Endothelial cell of umbilical vein (primary cell): Measurements from ENCODE around the gene GAS5. TPM values are rescaled to one million over a fixed set of nuclear protein-coding genes. Genes with fewer than 3 reads are reported as not detected.

Experiments
- BruUV-seq: library from RNA; stranded (reverse); fragments of 400-500 nt; replicated peaks from 2 replicates; lab custom pipeline; 2021; lab: Mats Ljungman, UMichigan
- CTCF ChIA-PET: fragments of 300-600, 350-600 bp; sonication (Branson Sonifier 250); formaldehyde crosslinking; loops from one replicate; lab custom pipeline; 2021; ENCODE audit warnings: antibody characterized with exemption, inconsistent platforms; lab: Charles Lee
- POLR2A ChIA-PET: fragments of 300-600, 350-600 bp; sonication (Branson Sonifier 250); formaldehyde crosslinking; loops from one replicate; lab custom pipeline; 2021; ENCODE audit warnings: antibody characterized with exemption, inconsistent platforms; lab: Charles Lee
- DNase-seq: peaks from one replicate; pipeline ENCODE4 v3.0.0-alpha.2; 2011; ENCODE audit warnings: low read depth, low spot score
- FAIRE-seq: peaks from 2 replicates; lab custom pipeline; 2011; peaks lifted over from hg19 to GRCh38; lab: Jason Lieb, UNC
- H2AFZ ChIP-seq: 2 replicates; pipeline ENCODE4 v1.6.0; 2012; ENCODE audit warnings: low read depth, low read length, control low read depth, inconsistent platforms
- H3K27ac ChIP-seq: 2 replicates; pipeline ENCODE4 v1.5.1; 2011; ENCODE audit warnings: low read depth, mild to moderate bottlenecking, control low read depth, low read length, moderate library complexity; ENCODE audit not compliant: insufficient read depth
- H3K27me3 ChIP-seq, 2 experiments: 2 replicates each; pipeline versions ENCODE4 v1.6.0 to v1.6.1; 2011; ENCODE audit warnings: low read length in 2 of 2, mixed read lengths in 1 of 2; ENCODE audit not compliant: control insufficient read depth in 2 of 2, insufficient read depth in 2 of 2
- H3K36me3 ChIP-seq, 2 experiments: 2 replicates in 1 of 2; 3 replicates in 1 of 2; pipeline ENCODE4 v1.5.1; 2011; ENCODE audit warnings: low read length in 2 of 2, mild to moderate bottlenecking in 1 of 2, moderate library complexity in 1 of 2; ENCODE audit not compliant: control insufficient read depth in 2 of 2, insufficient read depth in 2 of 2; ENCODE audit errors: extremely low read depth in 1 of 2
- H3K4me1 ChIP-seq: 3 replicates; pipeline ENCODE4 v1.5.1; 2011; ENCODE audit warnings: mild to moderate bottlenecking, low read length; ENCODE audit not compliant: control insufficient read depth, insufficient read depth; ENCODE audit errors: extremely low read depth
- H3K4me2 ChIP-seq: 2 replicates; pipeline ENCODE4 v1.6.1; 2011; ENCODE audit warnings: low read length, control low read depth, mixed read lengths; ENCODE audit not compliant: insufficient read depth
- H3K4me3 ChIP-seq, 3 experiments: fragments of 200-600 bp in 1 of 3; sonication (generic), shearing (Covaris generic) in 1 of 3; replicated peaks in 1 of 3; 2 replicates each; pipeline ENCODE4 v1.5.1; 2011 to 2016; ENCODE audit warnings: control low read depth in 3 of 3, low read length in 3 of 3, mild to moderate bottlenecking in 2 of 3, inconsistent platforms in 1 of 3, low read depth in 1 of 3, moderate library complexity in 1 of 3; ENCODE audit not compliant: insufficient read depth in 1 of 3
- H3K79me2 ChIP-seq: 2 replicates; pipeline ENCODE4 v1.6.0; 2012; ENCODE audit warnings: low read length, inconsistent platforms; ENCODE audit not compliant: control insufficient read depth, insufficient read depth
- H3K9ac ChIP-seq: replicated peaks from 2 replicates; pipeline ENCODE3; 2011; ENCODE audit warnings: low read length, control low read depth; ENCODE audit not compliant: insufficient read depth; ENCODE audit errors: extremely low read depth
- H3K9me1 ChIP-seq: replicated peaks from 3 replicates; pipeline ENCODE4 v1.6.0; 2011; ENCODE audit warnings: mild to moderate bottlenecking, low read length; ENCODE audit not compliant: control insufficient read depth, insufficient read depth; ENCODE audit errors: extremely low read depth
- H3K9me3 ChIP-seq: replicated peaks from 2 replicates; pipeline ENCODE4 v1.5.1; 2012; ENCODE audit warnings: low read length, inconsistent platforms; ENCODE audit not compliant: control insufficient read depth, insufficient read depth
- H4K20me1 ChIP-seq: replicated peaks from 2 replicates; pipeline ENCODE3; 2011; ENCODE audit warnings: mild to moderate bottlenecking, low read length; ENCODE audit not compliant: control insufficient read depth, insufficient read depth; ENCODE audit errors: extremely low read depth
- EZH2 ChIP-seq: IDR thresholded peaks from 2 replicates; pipeline ENCODE4 v1.6.1; 2012; ENCODE audit warnings: borderline replicate concordance, low read depth, mild to moderate bottlenecking, moderate library complexity, low read length, inconsistent platforms; ENCODE audit not compliant: severe bottlenecking
- FOS ChIP-seq: IDR thresholded peaks from 2 replicates; pipeline ENCODE4 v1.6.1; 2011; ENCODE audit warnings: mild to moderate bottlenecking, low read length, moderate library complexity, borderline replicate concordance; ENCODE audit not compliant: insufficient read depth
- GATA2 ChIP-seq: IDR thresholded peaks from 2 replicates; pipeline ENCODE4 v1.7.0; 2011; ENCODE audit warnings: low read depth, mild to moderate bottlenecking, moderate library complexity, mixed read lengths, low read length; ENCODE audit not compliant: insufficient read length, insufficient read depth
- JUN ChIP-seq: IDR thresholded peaks from 2 replicates; pipeline ENCODE4 v1.6.1; 2011; ENCODE audit warnings: borderline replicate concordance, low read depth; ENCODE audit not compliant: insufficient read length, insufficient read depth
- MYC ChIP-seq: IDR thresholded peaks from one replicate; pipeline ENCODE4 v1.6.1; 2011; ENCODE audit warnings: mild to moderate bottlenecking, low read depth, low read length
- POLR2A ChIP-seq: IDR thresholded peaks from 2 replicates; pipeline ENCODE4 v1.6.1; 2012; ENCODE audit warnings: low read depth, mild to moderate bottlenecking, control low read depth, low read length
- POLR2AphosphoS5 ChIP-seq: IDR thresholded peaks from 2 replicates; pipeline ENCODE4 v1.6.1; 2012; ENCODE audit warnings: low read depth, mild to moderate bottlenecking, control low read depth, low read length, moderate library complexity; ENCODE audit not compliant: insufficient read depth
- dilution Hi-C: fragments of 300-500 bp; cut with MboI; formaldehyde crosslinking; loops from one replicate; pipeline ENCODE4 v1.15.0; 2019; ENCODE audit warnings: low sequenced_read_pairs; ENCODE audit not compliant: extremely low pct_ligation_motif_present
- intact Hi-C: fragments of 100-400 bp; cut with micrococcal nuclease; formaldehyde crosslinking; loops from one replicate; pipeline ENCODE4 v1.10.0; 2022
- polyA plus RNA-seq, 4 experiments: library from polyadenylated mRNA; depleted of rRNA in 3 of 4; stranded (reverse) in 3 of 4; unstranded in 1 of 4; fragments of >200 nt; gene quantifications; 2 replicates each; pipeline versions ENCODE4 v1.2.1 to v1.2.3, GENCODE V29; 2011 to 2012; ENCODE audit warnings: missing spikeins in 1 of 4
- total RNA-seq: library from RNA; stranded (reverse); gene quantifications from 2 replicates; pipeline ENCODE4 v1.2.3, GENCODE V29; 2021
- TF ChIP-seq, protein P1 (sequence below): IDR thresholded peaks from 2 replicates; pipeline ENCODE4 v1.6.1; 2011; ENCODE audit not compliant: insufficient read depth, insufficient read length
- TF ChIP-seq, protein P2 (sequence below), 2 donors: IDR thresholded peaks; 1 replicate in 1 of 2; 2 replicates in 1 of 2; pipeline ENCODE4 v1.5.1; 2011; ENCODE audit warnings: low read length in 2 of 2, mild to moderate bottlenecking in 2 of 2, moderate library complexity in 2 of 2, control low read depth in 1 of 2, inconsistent platforms in 1 of 2, low read depth in 1 of 2; ENCODE audit not compliant: insufficient read depth in 1 of 2; ENCODE audit errors: extremely low read depth in 1 of 2

The GAS5 gene
- total and polyA plus RNA-seq, 2 donors (not counting 3 experiments of a cell fraction or from before 2014, with no cell fraction given): 343 to 492 TPM

DNA sequence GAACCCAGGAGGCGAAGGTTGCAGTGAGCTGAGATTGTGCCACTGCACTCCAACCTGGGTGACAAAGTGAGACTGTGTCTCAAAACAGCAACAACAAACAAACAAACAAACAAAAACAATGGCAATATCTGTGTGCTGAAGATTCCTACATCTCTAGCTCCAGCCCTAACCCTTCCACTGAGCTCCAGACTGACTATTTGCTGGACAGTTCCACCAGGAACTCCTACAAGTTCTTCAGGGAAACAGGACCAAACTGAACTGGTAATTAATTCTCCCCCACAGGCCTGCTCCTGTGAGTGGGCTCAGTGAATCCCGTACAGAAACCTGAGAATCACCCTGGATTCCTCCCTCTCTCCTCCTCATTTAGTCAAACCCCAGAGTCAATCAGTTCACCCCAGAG lies 47.8 kb upstream of the GAS5 start:
- H2AFZ ChIP-seq: no peak overlapping the region
- BruUV-seq: no TSS peak
- DNase-seq: no peak
- intact Hi-C loops: loop anchor here (2.0 kb wide), 2 partner anchors 45 to 485 kb away; no protein-coding TSS in a partner anchor
- no peak for FAIRE-seq
- dilution Hi-C loops: no loop called here
- H3K9me3 ChIP-seq: no peaks in the 10 kb centered on the region
- ChIA-PET CTCF (interaction anchor here (0.7 to 2.0 kb wide), 6 partner anchors 10 to 107 kb away, joined by 3 to 5 read pairs (median 4); partner anchors contain the start of gene RC3H1), POLR2A (no interaction called here)
- H3K9ac ChIP-seq: no peak overlapping the region
- no peak overlapping the region for H3K4me2 ChIP-seq
- no peak overlapping the region for H3K4me3 ChIP-seq
- no peak overlapping the region for H3K27ac ChIP-seq
- H3K9me1 ChIP-seq: no peaks in the 10 kb centered on the region
- no peaks in the 10 kb centered on the region for H3K4me1 ChIP-seq
- TF ChIP-seq, protein P1, sequence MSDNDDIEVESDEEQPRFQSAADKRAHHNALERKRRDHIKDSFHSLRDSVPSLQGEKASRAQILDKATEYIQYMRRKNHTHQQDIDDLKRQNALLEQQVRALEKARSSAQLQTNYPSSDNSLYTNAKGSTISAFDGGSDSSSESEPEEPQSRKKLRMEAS: no peak
- TF ChIP-seq JUN (no peak), EZH2 (no peak), FOS (no peak), POLR2A (no peak), MYC (no peak), POLR2AphosphoS5 (no peak)
- H3K79me2 ChIP-seq: no peaks in the 10 kb centered on the region
- H4K20me1 ChIP-seq: no peaks in the 10 kb centered on the region
- H3K36me3 ChIP-seq: no peaks in the 10 kb centered on the region
- H3K27me3 ChIP-seq: no peaks in the 10 kb centered on the region

DNA sequence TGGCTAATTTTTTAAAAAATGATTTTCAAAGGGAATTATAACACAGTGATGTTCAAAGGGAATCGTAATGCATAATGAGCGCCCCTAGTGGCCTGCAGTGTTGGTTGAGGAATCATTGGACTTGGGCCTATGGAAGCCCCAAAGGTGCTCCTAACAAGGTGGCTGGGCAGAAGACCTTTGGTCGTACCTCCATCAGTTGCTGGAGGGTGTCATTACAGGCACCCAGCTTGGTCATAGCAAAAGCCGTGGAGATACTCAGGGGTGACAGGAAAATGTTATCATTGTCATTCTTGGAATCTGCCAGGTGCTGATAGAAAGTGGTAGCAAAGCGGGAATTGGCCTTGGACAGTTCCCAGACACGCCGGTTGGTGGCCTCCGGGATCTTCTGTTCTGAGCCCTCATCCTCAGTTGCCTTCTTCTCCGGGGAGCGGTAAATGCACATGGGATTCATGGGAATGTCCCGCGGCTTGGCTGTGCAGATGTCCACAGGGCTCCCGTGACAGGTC lies 46.6 kb upstream of the GAS5 start:
- CTCF ChIA-PET: interaction anchor here (1.5 to 2.0 kb wide), 2 partner anchors 12 to 65 kb away, joined by 4 to 5 read pairs; no protein-coding TSS in a partner anchor
- dilution Hi-C loops: no loop called here
- Histone ChIP-seq H3K27ac (no peak overlapping the region), H3K9ac (no peak overlapping the region), H3K4me3 (no peak overlapping the region), H3K36me3 (no peaks in the 10 kb centered on the region), H3K4me1 (no peaks in the 10 kb centered on the region), H3K4me2 (no peak overlapping the region), H3K9me1 (no peaks in the 10 kb centered on the region), H3K9me3 (no peaks in the 10 kb centered on the region), H2AFZ (no peak overlapping the region), H3K27me3 (no peaks in the 10 kb centered on the region), H3K79me2 (no peaks in the 10 kb centered on the region), H4K20me1 (no peaks in the 10 kb centered on the region)
- peak; percentile 39 for DNase-seq
- intact Hi-C loops: loop anchor here (2.0 kb wide), 2 partner anchors 44 to 484 kb away; no protein-coding TSS in a partner anchor
- POLR2A ChIA-PET: interaction anchor here (0.7 kb wide), 1 partner anchor 43 kb away, joined by 4 read pairs; no protein-coding TSS in a partner anchor
- no peak for FAIRE-seq
- TF ChIP-seq, protein P2, sequence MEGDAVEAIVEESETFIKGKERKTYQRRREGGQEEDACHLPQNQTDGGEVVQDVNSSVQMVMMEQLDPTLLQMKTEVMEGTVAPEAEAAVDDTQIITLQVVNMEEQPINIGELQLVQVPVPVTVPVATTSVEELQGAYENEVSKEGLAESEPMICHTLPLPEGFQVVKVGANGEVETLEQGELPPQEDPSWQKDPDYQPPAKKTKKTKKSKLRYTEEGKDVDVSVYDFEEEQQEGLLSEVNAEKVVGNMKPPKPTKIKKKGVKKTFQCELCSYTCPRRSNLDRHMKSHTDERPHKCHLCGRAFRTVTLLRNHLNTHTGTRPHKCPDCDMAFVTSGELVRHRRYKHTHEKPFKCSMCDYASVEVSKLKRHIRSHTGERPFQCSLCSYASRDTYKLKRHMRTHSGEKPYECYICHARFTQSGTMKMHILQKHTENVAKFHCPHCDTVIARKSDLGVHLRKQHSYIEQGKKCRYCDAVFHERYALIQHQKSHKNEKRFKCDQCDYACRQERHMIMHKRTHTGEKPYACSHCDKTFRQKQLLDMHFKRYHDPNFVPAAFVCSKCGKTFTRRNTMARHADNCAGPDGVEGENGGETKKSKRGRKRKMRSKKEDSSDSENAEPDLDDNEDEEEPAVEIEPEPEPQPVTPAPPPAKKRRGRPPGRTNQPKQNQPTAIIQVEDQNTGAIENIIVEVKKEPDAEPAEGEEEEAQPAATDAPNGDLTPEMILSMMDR (IDR thresholded peaks at IDR 0.05; ENCODE audit: extremely low read depth in 1 of 2, insufficient read depth in 1 of 2, low read depth in 1 of 2, low read length in 2 of 2): peak; percentile 71 to 72
- no peak for TF ChIP-seq GATA2
- TF ChIP-seq, protein P1: no peak
- no peak for TF ChIP-seq POLR2AphosphoS5
- no peak for TF ChIP-seq EZH2
- no peak for TF ChIP-seq FOS
- TF ChIP-seq POLR2A: no peak
- no TSS peak for BruUV-seq
